Gastrocnemius medialis (tissue), 4 donors: Measurements from ENCODE around the gene LPCAT2.

Experiments used
- CTCF ChIP-seq, 5 experiments: fragments of 450-650 bp in 3 of 5; fragments of 200-600 bp in 2 of 5; sonication (generic) in 2 of 5; IDR thresholded peaks in 4 of 5; conservative IDR thresholded peaks in 1 of 5; 1 replicate in 4 of 5; 2 replicates in 1 of 5; pipeline ENCODE4 v1.5.1; 2016 to 2019; ENCODE audit warnings: antibody characterized with exemption in 5 of 5, mild to moderate bottlenecking in 3 of 5, moderate library complexity in 3 of 5
- POLR2A ChIP-seq, 2 donors: fragments of 450-650 bp; IDR thresholded peaks; one replicate each; pipeline ENCODE4 v1.6.1; 2017; ENCODE audit warnings: antibody characterized with exemption in 2 of 2, mild to moderate bottlenecking in 2 of 2, moderate library complexity in 2 of 2

GRCh38 chr16:55567382-55567781, 58.5 kb downstream of the LPCAT2 start:
- TF ChIP-seq CTCF (IDR thresholded peaks at IDR 0.05 in 4 of 5, conservative IDR thresholded peaks at IDR 0.05 in 1 of 5) (no peak), POLR2A (IDR thresholded peaks at IDR 0.05) (no peak)
